CD14-positive monocyte (primary cell): Measurements from ENCODE around the gene IMP3. TPM values are rescaled to one million over a fixed set of nuclear protein-coding genes. Genes with fewer than 3 reads are reported as not detected.

Experiments
- DNase-seq, 3 donors: peaks; one replicate each; pipeline ENCODE4 v3.0.0-alpha.2; 2011 to 2022
- H2AFZ ChIP-seq: 2 replicates; pipeline ENCODE4 v1.6.0; 2012; ENCODE audit warnings: mild to moderate bottlenecking, low read depth, low read length, inconsistent platforms; ENCODE audit not compliant: insufficient read depth, poor library complexity, severe bottlenecking
- H3K27ac ChIP-seq, 2 donors: 1 replicate in 1 of 2; 2 replicates in 1 of 2; pipeline ENCODE4 v1.5.1; 2012 to 2013; ENCODE audit warnings: low read length in 2 of 2, control low read depth in 1 of 2, inconsistent platforms in 1 of 2, low read depth in 1 of 2, mild to moderate bottlenecking in 1 of 2
- H3K27me3 ChIP-seq, 2 donors: one replicate each; pipeline versions ENCODE4 v1.6.0 to v1.6.1; 2011 to 2013; ENCODE audit warnings: low read length in 2 of 2; ENCODE audit not compliant: control insufficient read depth in 2 of 2, insufficient read depth in 2 of 2
- H3K36me3 ChIP-seq, 2 donors: replicated peaks in 1 of 2; 1 replicate in 1 of 2; 2 replicates in 1 of 2; pipeline versions ENCODE4 v1.5.1 to v1.6.1; 2012 to 2013; ENCODE audit warnings: low read length in 2 of 2, control low read depth in 1 of 2, inconsistent platforms in 1 of 2, mild to moderate bottlenecking in 1 of 2; ENCODE audit not compliant: insufficient read depth in 2 of 2, control insufficient read depth in 1 of 2
- H3K4me1 ChIP-seq, 2 donors: 1 replicate in 1 of 2; 2 replicates in 1 of 2; pipeline versions ENCODE4 v1.5.1 to v1.6.1; 2012 to 2013; ENCODE audit warnings: low read length in 2 of 2, control low read depth in 1 of 2, inconsistent platforms in 1 of 2, mild to moderate bottlenecking in 1 of 2, moderate library complexity in 1 of 2; ENCODE audit not compliant: insufficient read depth in 2 of 2, control insufficient read depth in 1 of 2
- H3K4me2 ChIP-seq: replicated peaks from 2 replicates; pipeline ENCODE3; 2012; ENCODE audit warnings: low read length, moderate library complexity, mild to moderate bottlenecking; ENCODE audit not compliant: poor library complexity, severe bottlenecking; ENCODE audit errors: extremely low read depth
- H3K4me3 ChIP-seq, 3 experiments: fragments of 200-600 bp in 1 of 3; sonication (generic) in 1 of 3; replicated peaks in 1 of 3; 1 replicate in 2 of 3; 2 replicates in 1 of 3; pipeline ENCODE4 v1.5.1; 2011 to 2013; ENCODE audit warnings: low read length in 3 of 3, mild to moderate bottlenecking in 3 of 3, control low read depth in 2 of 3, low read depth in 2 of 3, inconsistent platforms in 1 of 3, moderate library complexity in 1 of 3
- H3K79me2 ChIP-seq: 2 replicates; pipeline ENCODE4 v1.6.0; 2012; ENCODE audit warnings: mild to moderate bottlenecking, control low read depth, inconsistent platforms, low read length, moderate library complexity; ENCODE audit not compliant: insufficient read depth
- H3K9ac ChIP-seq: 2 replicates; pipeline ENCODE4 v1.6.0; 2017; ENCODE audit warnings: low read length, mild to moderate bottlenecking; ENCODE audit not compliant: insufficient read depth, poor library complexity, severe bottlenecking
- H3K9me3 ChIP-seq, 2 donors: replicated peaks in 1 of 2; 1 replicate in 1 of 2; 2 replicates in 1 of 2; pipeline versions ENCODE4 v1.5.1 to v1.6.1; 2012 to 2013; ENCODE audit warnings: low read length in 2 of 2, control low read depth in 1 of 2; ENCODE audit not compliant: control insufficient read depth in 1 of 2, insufficient read depth in 1 of 2
- H4K20me1 ChIP-seq: 2 replicates; pipeline ENCODE4 v1.6.0; 2012; ENCODE audit warnings: mild to moderate bottlenecking, low read length, control low read depth, moderate library complexity; ENCODE audit not compliant: insufficient read depth
- H3K27ac Mint-ChIP-seq, 7 donors: one replicate each; pipeline ENCODE4 v1.8.0; 2020; ENCODE audit warnings: mild to moderate bottlenecking in 7 of 7, mixed read lengths in 7 of 7, moderate library complexity in 6 of 7, inconsistent platforms in 2 of 7
- H3K27me3 Mint-ChIP-seq, 3 donors: one replicate each; pipeline ENCODE4 v1.8.0; 2021 to 2022; ENCODE audit warnings: low read depth in 3 of 3, mild to moderate bottlenecking in 3 of 3, mixed read lengths in 3 of 3, moderate library complexity in 3 of 3, inconsistent platforms in 1 of 3
- H3K36me3 Mint-ChIP-seq, 2 donors: one replicate each; pipeline ENCODE4 v1.8.0; 2020; ENCODE audit warnings: mixed read lengths in 2 of 2, inconsistent platforms in 1 of 2, mild to moderate bottlenecking in 1 of 2
- H3K4me1 Mint-ChIP-seq: one replicate; pipeline ENCODE4 v1.8.0; 2020; ENCODE audit warnings: mild to moderate bottlenecking, mixed read lengths
- H3K4me3 Mint-ChIP-seq, 2 donors: one replicate each; pipeline ENCODE4 v1.8.0; 2020; ENCODE audit warnings: mild to moderate bottlenecking in 2 of 2, mixed read lengths in 2 of 2, moderate library complexity in 1 of 2
- H3K9me3 Mint-ChIP-seq, 7 donors: one replicate each; pipeline ENCODE4 v1.8.0; 2020 to 2022; ENCODE audit warnings: mixed read lengths in 7 of 7, mild to moderate bottlenecking in 6 of 7, moderate library complexity in 6 of 7, inconsistent platforms in 2 of 7
- CTCF ChIP-seq: fragments of 200-600 bp; IDR thresholded peaks from one replicate; pipeline ENCODE4 v1.8.0; 2022; ENCODE audit warnings: antibody characterized with exemption, mild to moderate bottlenecking
- WGBS: methylation state at CpG from one replicate; pipeline ENCODE4 v1.1.5; 2013; ENCODE audit warnings: missing lambda C conversion rate; ENCODE audit not compliant: insufficient coverage; 5-methylcytosine and 5-hydroxymethylcytosine counted together
- intact Hi-C, 2 donors: fragments of 100-400 bp; cut with micrococcal nuclease; formaldehyde crosslinking; loops; one replicate each; pipeline versions ENCODE4 v1.15.0 to v1.15.1; 2023
- polyA plus RNA-seq, 3 donors: library from polyadenylated mRNA; depleted of rRNA in 1 of 3; unstranded in 2 of 3; stranded (reverse) in 1 of 3; fragments of 300-500 nt in 2 of 3; fragments of >200 nt in 1 of 3; fragmentation: Illumina TruSeq in 2 of 3; gene quantifications; 1 replicate in 2 of 3; 2 replicates in 1 of 3; pipeline ENCODE4 v1.2.3, GENCODE V29; 2012 to 2021

The IMP3 gene
- polyA plus RNA-seq, 3 donors = 36.7 to 119 (median 99.3) TPM

- no peak for TF ChIP-seq CTCF
- peaks cover 0 to 1% (median 0%) of the 10 kb centered on the region in 7 donors for H3K9me3 Mint-ChIP-seq
- peaks cover 49% of the 10 kb centered on the region for H3K4me1 Mint-ChIP-seq
- no peaks in the 10 kb centered on the region for H3K27me3 ChIP-seq
- H3K9me3 ChIP-seq = no peaks in the 10 kb centered on the region
- peaks cover 4 to 7% (median 5%) of the 10 kb centered on the region in 3 donors for H3K27me3 Mint-ChIP-seq
- H3K27ac ChIP-seq = peak overlapping the region in 1 of 2 donors; percentile 45
- peaks cover 0 to 17% of the 10 kb centered on the region in 2 donors for H3K36me3 ChIP-seq
- DNase-seq = no peak
- intact Hi-C loops = no loop called here
- H2AFZ ChIP-seq = no peak overlapping the region
- peaks cover 41% of the 10 kb centered on the region for H4K20me1 ChIP-seq
- peak overlapping the region in 1 of 2 donors; percentile 35 for H3K4me3 Mint-ChIP-seq
- H3K4me3 ChIP-seq = no peak overlapping the region
- no peaks in the 10 kb centered on the region for H3K79me2 ChIP-seq
- peaks cover 29 to 33% of the 10 kb centered on the region in 2 donors for H3K36me3 Mint-ChIP-seq
- H3K4me2 ChIP-seq = peak overlapping the region; percentile 36
- no CpG with 5 or more reads among the region's 2 CpGs for WGBS
- peaks cover 23 to 50% of the 10 kb centered on the region in 2 donors for H3K4me1 ChIP-seq
- peak overlapping the region; percentile 21 for H3K9ac ChIP-seq
- H3K27ac Mint-ChIP-seq = peak overlapping the region in 3 of 7 donors; percentile 14 to 60 (median 29)
Observed at GRCh38 chr15:75651810-75652543, 12.0 kb upstream of the IMP3 start.

- DNase-seq = peak in 1 of 3 donors; percentile 42
- Histone ChIP-seq H2AFZ (no peak overlapping the region), H3K9ac (peak overlapping the region; percentile 21), H3K27me3 (peaks cover 0 to 3% of the 10 kb centered on the region in 2 donors), H4K20me1 (peaks cover 37% of the 10 kb centered on the region), H3K79me2 (no peaks in the 10 kb centered on the region), H3K27ac (peak overlapping the region in 1 of 2 donors; percentile 45), H3K4me2 (peak overlapping the region; percentile 36), H3K4me1 (peaks cover 31 to 58% of the 10 kb centered on the region in 2 donors), H3K4me3 (peak overlapping the region in 1 of 3 experiments; percentile 32), H3K9me3 (no peaks in the 10 kb centered on the region), H3K36me3 (peaks cover 0 to 11% of the 10 kb centered on the region in 2 donors)
- H3K4me1 Mint-ChIP-seq = peaks cover 57% of the 10 kb centered on the region
- WGBS = 50% methylated on average over 2 of the region's 9 CpGs
- peaks cover 5 to 11% (median 7%) of the 10 kb centered on the region in 3 donors for H3K27me3 Mint-ChIP-seq
- peaks cover 0 to 4% (median 0%) of the 10 kb centered on the region in 7 donors for H3K9me3 Mint-ChIP-seq
- TF ChIP-seq CTCF = no peak
- peak overlapping the region in 3 of 7 donors; percentile 33 to 64 (median 54) for H3K27ac Mint-ChIP-seq
- peak overlapping the region in 1 of 2 donors; percentile 64 for H3K4me3 Mint-ChIP-seq
- peaks cover 22 to 25% of the 10 kb centered on the region in 2 donors for H3K36me3 Mint-ChIP-seq
- intact Hi-C loops = no loop called here
Observed at GRCh38 chr15:75650908-75651809, 11.1 kb upstream of the IMP3 start.
